Activated CD8-positive, alpha-beta memory T cell treated with anti-CD3 and anti-CD28 coated beads, Interleukin-2, amount 50 U/mL, for 24 hours (primary cell): ENCODE measurements around the gene FHOD3.
"Not testable (repeated sequence)": the region's sequence is repeated elsewhere in the genome, so short reads cannot be mapped to it uniquely, and the experiment has no call there.

Experiments used
- DNase-seq: peaks from one replicate; pipeline ENCODE4 v3.0.0-alpha.2; 2020; ENCODE audit errors: extremely low read depth

Gene FHOD3

DNA sequence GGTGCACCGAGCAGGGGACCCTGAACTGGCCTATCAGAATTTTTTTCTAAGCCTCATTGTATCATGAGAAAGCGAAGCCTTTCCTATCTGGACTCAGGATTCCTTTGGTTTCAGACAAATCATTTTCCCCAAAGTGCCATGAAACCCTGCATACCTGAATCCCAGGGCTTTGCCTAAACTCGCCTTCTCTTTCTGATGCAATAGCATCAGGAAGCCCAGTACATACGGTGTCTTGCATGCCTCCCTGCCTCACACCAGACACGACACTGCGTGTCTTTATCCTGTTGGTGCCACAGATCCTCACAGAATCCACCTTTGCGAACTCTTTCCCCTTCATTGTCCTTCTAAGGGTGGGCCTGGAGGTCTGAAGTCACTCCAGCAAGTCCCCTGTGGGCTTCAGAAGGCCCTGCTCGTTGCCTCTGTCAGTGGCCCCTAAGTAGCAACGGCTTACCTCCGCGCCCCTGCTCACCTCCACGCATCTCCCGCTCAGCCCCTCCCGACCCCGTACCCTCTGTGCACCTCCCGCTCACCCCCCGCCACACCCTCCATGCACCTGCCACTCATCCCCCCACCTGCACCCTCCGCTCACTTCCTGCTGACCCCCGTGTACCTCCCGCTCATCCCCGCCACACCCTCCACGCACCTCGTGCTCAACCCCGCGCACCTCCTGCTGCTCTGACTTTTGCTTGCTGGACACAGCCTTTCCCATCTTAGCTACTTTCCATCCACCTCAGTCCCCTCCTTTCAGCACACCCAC is 447.9 kb downstream of the FHOD3 start:
- no peak for DNase-seq

- DNase-seq = no peak
These were observed 455.7 kb downstream of the FHOD3 start for GRCh38 chr18:36752929-36753865.

DNA sequence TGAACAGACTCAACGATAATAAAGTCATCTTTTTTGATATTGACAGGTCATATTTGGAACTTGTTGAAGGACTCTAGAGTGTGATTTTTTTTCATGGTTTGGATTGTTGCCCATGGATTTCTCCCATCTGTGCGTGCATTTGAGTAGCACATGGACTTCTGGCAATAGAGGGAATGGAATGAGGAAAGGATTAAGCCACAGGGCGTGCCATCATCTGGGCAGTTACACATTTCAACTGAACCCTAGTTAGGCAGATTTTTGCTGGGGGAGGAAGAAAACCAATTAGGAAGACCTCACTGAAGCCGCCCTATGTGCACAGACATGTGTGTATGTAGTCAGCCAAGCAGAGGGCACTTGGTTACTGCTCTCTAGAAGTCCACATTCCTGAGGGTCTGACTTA is 458.7 kb downstream of the FHOD3 start:
- DNase-seq = no peak

DNA sequence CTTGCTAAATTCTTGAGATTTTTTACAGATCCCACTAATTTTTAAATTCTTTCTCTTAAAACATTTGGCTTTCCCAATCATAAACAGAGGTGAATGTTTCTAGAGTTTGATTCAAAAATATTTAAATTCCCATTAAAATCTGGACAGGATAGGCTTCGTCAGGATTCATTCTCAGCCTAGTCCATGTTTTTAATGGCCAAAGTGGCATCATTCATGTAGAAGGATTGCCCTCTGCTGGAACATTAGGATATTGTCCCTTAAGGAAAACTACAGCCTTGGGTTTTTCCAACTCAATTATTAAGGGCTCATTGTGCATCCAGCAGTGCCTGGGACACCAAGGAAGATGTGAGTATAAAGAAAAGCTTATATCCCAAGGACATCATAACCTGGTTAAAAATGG is 459.6 kb downstream of the FHOD3 start:
- no peak for DNase-seq

DNA sequence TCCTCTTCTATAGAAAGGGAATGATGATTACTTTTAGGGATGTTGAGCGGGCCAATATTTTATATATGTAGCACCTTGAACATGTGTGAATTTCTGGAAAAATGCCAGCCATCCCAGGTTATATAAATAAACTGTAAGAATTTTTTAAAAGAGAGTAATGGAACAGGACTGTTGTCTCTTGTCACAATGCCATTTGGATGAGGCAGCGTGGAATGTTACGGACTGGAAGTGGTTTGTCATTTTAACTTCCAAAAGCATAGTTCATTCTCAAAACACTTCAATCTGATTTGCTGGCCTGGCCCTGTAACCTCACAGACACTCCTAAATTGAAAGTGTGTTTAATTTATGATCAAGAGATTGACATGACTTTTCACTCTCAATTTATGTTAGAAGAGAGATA is 460.5 kb downstream of the FHOD3 start:
- DNase-seq = no peak

GRCh38 chr18:36758623-36759022 is 461.1 kb downstream of the FHOD3 start:
- no peak for DNase-seq

DNA sequence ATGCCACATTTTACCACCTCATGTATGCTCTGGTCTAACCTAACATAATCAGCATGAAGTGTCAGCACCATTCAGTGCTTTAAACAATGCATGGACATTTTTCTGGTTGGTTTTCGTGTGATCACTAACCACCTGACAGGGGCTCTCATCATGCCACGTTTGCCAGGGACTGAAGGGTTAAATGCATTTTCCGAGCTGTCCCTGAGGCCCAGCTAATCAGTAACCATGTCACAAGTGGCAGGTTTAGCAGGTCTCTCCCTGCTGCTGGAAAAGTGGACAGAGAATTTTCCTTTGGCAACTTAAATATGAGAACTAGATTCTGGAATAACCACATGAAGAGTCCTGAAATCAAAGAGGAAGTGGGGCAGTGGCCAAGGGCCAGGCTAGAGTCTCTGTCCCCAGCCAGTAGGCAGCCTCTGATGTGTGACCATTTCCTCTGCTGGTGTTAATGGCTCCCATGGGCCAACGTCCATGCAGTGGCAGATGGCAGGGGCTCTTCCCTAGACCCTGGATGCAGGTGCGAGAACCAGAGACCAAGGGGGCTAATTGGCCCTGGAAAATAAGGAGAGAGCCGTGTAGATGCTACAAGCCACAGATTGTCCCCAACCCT is 461.8 kb downstream of the FHOD3 start:
- no peak for DNase-seq

DNA sequence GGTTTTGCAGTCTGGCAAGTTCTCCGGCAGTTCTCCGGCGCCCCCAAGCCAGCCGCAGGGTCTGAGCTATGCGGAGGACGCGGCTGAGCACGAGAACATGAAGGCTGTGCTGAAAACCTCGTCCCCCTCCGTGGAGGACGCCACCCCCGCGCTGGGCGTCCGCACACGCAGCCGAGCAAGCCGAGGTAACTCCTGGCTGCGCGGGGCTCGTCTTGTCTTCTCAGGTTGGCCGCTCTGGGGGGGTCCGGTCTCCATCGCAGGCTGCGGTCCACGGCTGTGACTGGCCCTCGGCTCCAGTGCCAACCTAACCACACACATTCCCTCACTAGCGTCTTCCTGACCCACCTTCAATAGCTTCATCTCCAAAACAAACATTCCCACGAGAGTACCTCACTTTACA is 463.1 kb downstream of the FHOD3 start:
- DNase-seq = no peak

GRCh38 chr18:36761186-36761698 is 463.7 kb downstream of the FHOD3 start:
- no peak for DNase-seq

- DNase-seq = no peak
These were observed 464.6 kb downstream of the FHOD3 start for GRCh38 chr18:36762074-36762473.

- DNase-seq = not testable (repeated sequence)
These were observed 465.5 kb downstream of the FHOD3 start for GRCh38 chr18:36762965-36763364.

DNA sequence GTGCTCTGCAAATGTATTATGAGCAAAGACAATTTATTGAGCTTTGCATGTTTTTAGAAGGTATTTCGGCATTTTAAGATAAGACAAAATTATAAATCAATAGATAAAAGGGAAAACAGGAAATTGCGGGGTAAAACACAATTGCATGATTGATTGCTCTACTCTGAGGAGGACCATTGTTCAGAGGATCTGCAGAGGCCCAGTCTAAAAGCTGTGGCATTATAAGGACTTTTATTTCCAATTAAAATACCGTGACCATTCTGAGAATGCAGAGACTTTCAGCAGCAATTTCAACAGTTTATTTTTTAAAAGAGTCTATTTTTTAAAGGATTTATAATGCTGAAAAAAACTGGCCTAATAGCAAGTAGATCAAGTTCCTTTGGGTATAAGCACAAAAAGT is 469.3 kb downstream of the FHOD3 start:
- DNase-seq = no peak

DNA sequence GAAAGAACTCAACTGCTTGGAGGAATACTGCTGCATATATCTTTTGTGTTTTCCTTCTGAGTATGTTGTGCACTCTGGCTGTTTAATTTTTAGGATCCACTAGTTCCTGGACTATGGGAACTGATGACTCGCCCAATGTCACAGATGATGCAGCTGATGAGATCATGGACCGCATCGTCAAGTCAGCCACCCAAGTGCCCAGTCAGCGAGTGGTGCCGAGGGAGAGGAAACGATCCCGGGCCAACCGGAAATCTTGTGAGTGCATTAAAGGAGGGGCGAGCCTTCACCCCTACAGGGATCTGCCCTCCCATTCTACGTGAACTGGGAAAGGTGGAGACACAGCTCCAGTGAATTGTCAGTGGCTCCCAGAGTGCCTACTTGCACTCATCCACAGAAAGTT is 471.7 kb downstream of the FHOD3 start:
- no peak for DNase-seq

GRCh38 chr18:36769611-36770314 is 472.2 kb downstream of the FHOD3 start:
- no peak for DNase-seq

GRCh38 chr18:36770315-36770946 is 472.9 kb downstream of the FHOD3 start:
- DNase-seq = no peak

GRCh38 chr18:36771245-36771644 is 473.7 kb downstream of the FHOD3 start:
- DNase-seq = no peak

DNA sequence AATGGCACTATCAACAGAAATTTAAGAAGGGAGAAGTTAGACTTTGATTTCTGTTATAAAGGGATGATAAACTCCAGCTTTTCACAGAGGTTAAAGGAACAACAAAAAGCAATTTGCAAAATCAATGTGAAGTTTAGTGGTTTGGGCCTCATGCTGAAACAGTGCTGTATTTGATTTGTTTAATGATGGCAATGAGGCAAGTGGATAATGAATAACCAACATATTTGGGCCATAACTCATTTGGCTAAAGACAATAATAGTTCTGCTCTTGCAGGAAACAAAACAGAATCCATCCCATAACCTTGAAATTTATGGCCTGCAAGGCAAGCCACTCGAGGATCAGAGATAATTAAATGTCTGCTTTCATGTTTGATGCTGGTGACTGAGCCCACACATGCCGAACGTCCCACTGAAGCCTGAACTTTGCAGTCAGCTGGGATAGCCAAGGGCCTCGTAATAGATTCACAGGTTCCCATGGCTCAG is 474.8 kb downstream of the FHOD3 start:
- DNase-seq = no peak

- no peak for DNase-seq
These were observed 477.9 kb downstream of the FHOD3 start for GRCh38 chr18:36775396-36775795.

DNA sequence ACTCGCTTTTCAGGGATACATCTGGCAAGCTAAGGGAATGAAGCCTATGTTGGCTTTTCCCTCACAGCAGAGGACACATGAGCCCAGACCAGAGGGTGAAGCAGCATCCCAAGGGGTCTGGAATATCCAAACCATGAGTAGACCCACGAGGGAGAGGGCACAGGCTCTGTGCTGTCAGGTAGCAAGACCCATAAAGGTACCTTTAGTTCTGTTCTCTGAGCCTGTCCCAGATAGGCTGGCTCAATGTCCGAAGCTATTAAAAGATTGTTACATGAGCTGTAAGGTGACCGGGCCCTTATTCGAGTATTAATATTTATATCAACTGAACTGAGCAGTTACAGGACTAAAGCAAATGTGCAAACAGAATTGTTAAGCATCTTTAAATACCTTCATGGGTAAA is 479.1 kb downstream of the FHOD3 start:
- no peak for DNase-seq

GRCh38 chr18:36777566-36777965 is 480.1 kb downstream of the FHOD3 start:
- DNase-seq = no peak

DNA sequence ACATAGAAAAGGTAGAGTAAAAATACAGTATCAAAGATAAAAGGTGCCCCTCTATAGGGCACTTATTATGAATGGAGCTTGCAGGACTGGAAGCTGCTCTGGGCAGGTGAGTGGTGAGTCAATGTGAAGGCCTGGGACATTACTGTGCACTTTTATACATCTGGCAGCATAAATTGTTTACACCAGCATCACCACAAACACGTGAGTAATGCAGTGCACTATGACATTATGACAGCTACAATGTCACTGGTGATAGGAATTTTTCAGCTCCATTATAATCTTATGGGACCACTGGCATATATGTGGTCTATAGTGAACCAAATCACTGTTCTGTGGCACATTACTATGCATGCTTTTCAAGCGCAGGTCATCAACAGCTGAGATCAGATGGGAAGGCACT is 483.2 kb downstream of the FHOD3 start:
- DNase-seq = no peak
